Activated gamma-delta T cell treated with anti-CD3 and anti-CD28 coated beads, Interleukin-2, amount 50 U/mL, for 16 hours (primary cell): Measurements from ENCODE around the gene RPS6KA4.

Experiments used
- DNase-seq: peaks from one replicate; pipeline ENCODE4 v3.0.0-alpha.2; 2020; ENCODE audit warnings: low read depth

The RPS6KA4 gene

DNA sequence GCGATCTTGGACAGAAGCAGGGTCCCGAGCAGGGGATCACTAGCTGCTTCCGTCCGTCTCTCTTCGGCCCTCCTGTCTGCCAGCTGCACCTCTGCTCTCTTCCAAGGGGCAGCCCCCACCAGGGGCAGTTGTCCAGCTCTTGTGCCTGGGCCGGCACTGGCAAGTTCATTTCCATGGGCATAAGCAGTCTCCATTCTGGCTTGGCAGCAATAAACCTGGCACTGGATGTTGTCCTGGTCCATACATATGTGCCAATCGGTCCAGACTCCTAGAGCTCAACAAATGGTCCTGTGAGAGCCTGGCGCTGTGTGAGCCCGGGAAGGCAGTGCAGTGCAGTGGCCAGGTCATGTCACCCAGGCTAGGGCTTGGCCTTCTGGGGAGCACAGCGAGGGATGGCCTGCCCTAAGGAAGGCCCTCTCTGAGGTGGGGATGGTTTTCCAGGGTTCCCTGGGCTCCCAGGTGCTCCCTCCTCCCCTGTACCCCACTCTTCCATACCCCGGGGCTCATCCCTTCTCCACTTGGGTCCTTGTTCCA is 60.4 kb downstream of the RPS6KA4 start:
- DNase-seq = no peak

- no peak for DNase-seq
Observed at GRCh38 chr11:64419818-64420485, 61.0 kb downstream of the RPS6KA4 start.
